Mesenchymal stem cell (in vitro differentiated cells and primary cell): Measurements from ENCODE around the gene STYXL2.
A peak's percentile ranks its signal among the peaks of the same experiment; 100 is the strongest.

ENCODE experiments used
- DNase-seq: peaks from one replicate; pipeline ENCODE4 v3.0.0-alpha.2; 2013
- H2AFZ ChIP-seq: one replicate; pipeline ENCODE4 v1.6.1; 2013; ENCODE audit warnings: low read depth, mild to moderate bottlenecking, control low read depth, inconsistent platforms, low read length, moderate library complexity
- H2AK5ac ChIP-seq: 2 replicates; pipeline ENCODE4 v1.6.1; 2013; ENCODE audit warnings: low read length, moderate library complexity, mild to moderate bottlenecking, inconsistent platforms; ENCODE audit not compliant: severe bottlenecking
- H2BK120ac ChIP-seq: one replicate; pipeline ENCODE4 v1.6.1; 2013; ENCODE audit warnings: low read depth, mild to moderate bottlenecking, inconsistent platforms, low read length, moderate library complexity
- H2BK12ac ChIP-seq, 2 experiments: one replicate each; pipeline ENCODE4 v1.6.1; 2013; ENCODE audit warnings: inconsistent platforms in 2 of 2, low read length in 2 of 2, mild to moderate bottlenecking in 2 of 2, moderate library complexity in 2 of 2, control low read depth in 1 of 2
- H2BK15ac ChIP-seq: one replicate; pipeline ENCODE4 v1.6.1; 2013; ENCODE audit warnings: mild to moderate bottlenecking, low read depth, inconsistent platforms; ENCODE audit not compliant: poor library complexity, severe bottlenecking
- H2BK5ac ChIP-seq: 2 replicates; pipeline ENCODE4 v1.6.1; 2013; ENCODE audit warnings: low read depth, mild to moderate bottlenecking, low read length, control low read depth, inconsistent platforms; ENCODE audit not compliant: poor library complexity, severe bottlenecking
- H3K14ac ChIP-seq, 2 experiments: one replicate each; pipeline ENCODE4 v1.6.1; 2013; ENCODE audit warnings: inconsistent platforms in 2 of 2, low read length in 2 of 2, control low read depth in 1 of 2, mild to moderate bottlenecking in 1 of 2, moderate library complexity in 1 of 2
- H3K18ac ChIP-seq, 2 experiments: one replicate each; pipeline ENCODE4 v1.6.1; 2013; ENCODE audit warnings: inconsistent platforms in 2 of 2, low read length in 2 of 2, control low read depth in 1 of 2, low read depth in 1 of 2, mild to moderate bottlenecking in 1 of 2
- H3K23ac ChIP-seq, 2 experiments: one replicate each; pipeline ENCODE4 v1.6.1; 2013; ENCODE audit warnings: inconsistent platforms in 2 of 2, low read length in 2 of 2, mild to moderate bottlenecking in 2 of 2, moderate library complexity in 2 of 2, control low read depth in 1 of 2
- H3K27ac ChIP-seq: 2 replicates; pipeline ENCODE4 v1.5.1; 2013; ENCODE audit warnings: mild to moderate bottlenecking, moderate library complexity, low read length, control low read depth, inconsistent platforms; ENCODE audit not compliant: poor library complexity, severe bottlenecking
- H3K27me3 ChIP-seq, 2 experiments: 2 replicates each; pipeline versions ENCODE4 v1.6.1 to v1.7.0; 2013; ENCODE audit warnings: low read length in 2 of 2, mild to moderate bottlenecking in 2 of 2, moderate library complexity in 2 of 2, control low read depth in 1 of 2, inconsistent platforms in 1 of 2; ENCODE audit not compliant: control insufficient read depth in 1 of 2, insufficient read depth in 1 of 2
- H3K36me3 ChIP-seq, 2 experiments: 2 replicates each; pipeline versions ENCODE4 v1.6.1 to v1.7.0; 2013; ENCODE audit warnings: low read length in 2 of 2, control low read depth in 1 of 2, inconsistent platforms in 1 of 2, low read depth in 1 of 2, mild to moderate bottlenecking in 1 of 2; ENCODE audit not compliant: insufficient read depth in 2 of 2, control insufficient read depth in 1 of 2
- H3K4ac ChIP-seq, 2 experiments: one replicate each; pipeline ENCODE4 v1.6.1; 2013; ENCODE audit warnings: inconsistent platforms in 2 of 2, low read length in 2 of 2, mild to moderate bottlenecking in 2 of 2, moderate library complexity in 2 of 2, control low read depth in 1 of 2, low read depth in 1 of 2
- H3K4me1 ChIP-seq: 2 replicates; pipeline ENCODE4 v1.6.1; 2013; ENCODE audit warnings: low read depth, low read length, control low read depth; ENCODE audit not compliant: control insufficient read depth, insufficient read depth
- H3K4me2 ChIP-seq: 2 replicates; pipeline ENCODE4 v1.6.1; 2013; ENCODE audit warnings: low read length, mild to moderate bottlenecking, inconsistent platforms; ENCODE audit not compliant: poor library complexity, severe bottlenecking
- H3K4me3 ChIP-seq, 2 experiments: 2 replicates each; pipeline versions ENCODE4 v1.5.1 to v1.7.0; 2013; ENCODE audit warnings: low read length in 2 of 2, mild to moderate bottlenecking in 2 of 2, control low read depth in 1 of 2, low read depth in 1 of 2; ENCODE audit not compliant: insufficient read depth in 1 of 2
- H3K79me1 ChIP-seq: replicated peaks from 2 replicates; pipeline ENCODE4 v1.6.1; 2013; ENCODE audit warnings: mild to moderate bottlenecking, control low read depth, low read length, inconsistent platforms; ENCODE audit not compliant: poor library complexity, severe bottlenecking
- H3K9ac ChIP-seq: 2 replicates; pipeline ENCODE4 v1.7.0; 2013; ENCODE audit warnings: mild to moderate bottlenecking, low read length, moderate library complexity
- H3K9me3 ChIP-seq: 2 replicates; pipeline ENCODE4 v1.7.0; 2013; ENCODE audit warnings: mild to moderate bottlenecking, low read length; ENCODE audit not compliant: control insufficient read depth
- H4K8ac ChIP-seq: one replicate; pipeline ENCODE4 v1.6.1; 2013; ENCODE audit warnings: inconsistent platforms, mild to moderate bottlenecking, low read length, moderate library complexity
- H4K91ac ChIP-seq: one replicate; pipeline ENCODE4 v1.6.1; 2013; ENCODE audit warnings: mild to moderate bottlenecking, low read length, inconsistent platforms
- WGBS: methylation state at CpG from one replicate; pipeline ENCODE4 v1.1.7; 2013; ENCODE audit warnings: mixed read lengths; 5-methylcytosine and 5-hydroxymethylcytosine counted together

STYXL2 gene

DNA sequence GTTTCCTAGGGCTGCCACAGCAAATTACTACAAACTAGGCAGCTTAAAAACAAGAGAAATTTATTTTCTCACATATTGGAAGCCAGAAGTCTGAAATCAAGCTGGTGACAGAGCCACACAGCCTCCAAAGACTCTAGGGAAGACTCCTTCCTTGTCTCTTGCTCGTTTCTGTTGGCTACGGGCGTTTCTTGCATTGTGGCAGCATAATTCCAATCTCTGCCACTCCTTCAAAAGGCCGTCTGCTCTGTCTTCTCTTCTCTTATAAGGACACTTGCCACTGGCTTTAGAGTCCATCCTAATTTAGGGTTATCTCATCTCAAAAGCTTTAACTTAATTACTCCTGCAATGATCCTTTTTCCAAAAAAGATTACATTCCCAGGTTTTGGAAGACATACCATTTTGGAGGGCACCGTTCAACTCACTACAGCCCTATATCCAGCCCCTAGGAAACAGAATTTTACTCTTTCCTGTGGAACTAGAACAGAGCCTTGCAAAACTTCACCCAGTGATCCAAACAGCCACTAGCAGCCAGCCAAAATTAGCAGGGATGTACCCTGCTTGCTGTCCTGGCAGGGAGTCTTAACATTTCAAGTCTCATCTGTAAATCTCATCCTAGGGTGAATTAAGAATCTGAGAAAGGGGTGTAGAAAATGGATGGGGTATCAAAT, 9.2 kb downstream of the STYXL2 start:
- no peak overlapping the region for H3K9ac ChIP-seq
- WGBS, result 86% methylated on average over 5 of the region's 5 CpGs
- no peak overlapping the region for H3K4ac ChIP-seq
- H2BK5ac ChIP-seq, result no peak overlapping the region
- H3K79me1 ChIP-seq, result no peaks in the 10 kb centered on the region
- H3K9me3 ChIP-seq, result no peaks in the 10 kb centered on the region
- H3K4me3 ChIP-seq, result no peak overlapping the region
- no peak overlapping the region for H2AK5ac ChIP-seq
- H4K8ac ChIP-seq, result no peak overlapping the region
- H3K4me2 ChIP-seq, result no peak overlapping the region
- no peak overlapping the region for H2BK15ac ChIP-seq
- no peak overlapping the region for H3K23ac ChIP-seq
- H3K14ac ChIP-seq, result no peak overlapping the region
- no peak overlapping the region for H3K27ac ChIP-seq
- no peak overlapping the region for H4K91ac ChIP-seq
- no peak overlapping the region for H2AFZ ChIP-seq
- DNase-seq, result no peak
- H3K36me3 ChIP-seq, result no peaks in the 10 kb centered on the region
- no peak overlapping the region for H2BK12ac ChIP-seq
- no peak overlapping the region for H2BK120ac ChIP-seq
- H3K18ac ChIP-seq, result no peak overlapping the region
- peaks cover 5% of the 10 kb centered on the region for H3K4me1 ChIP-seq
- peaks cover 0 to 34% of the 10 kb centered on the region in 2 experiments for H3K27me3 ChIP-seq

DNA sequence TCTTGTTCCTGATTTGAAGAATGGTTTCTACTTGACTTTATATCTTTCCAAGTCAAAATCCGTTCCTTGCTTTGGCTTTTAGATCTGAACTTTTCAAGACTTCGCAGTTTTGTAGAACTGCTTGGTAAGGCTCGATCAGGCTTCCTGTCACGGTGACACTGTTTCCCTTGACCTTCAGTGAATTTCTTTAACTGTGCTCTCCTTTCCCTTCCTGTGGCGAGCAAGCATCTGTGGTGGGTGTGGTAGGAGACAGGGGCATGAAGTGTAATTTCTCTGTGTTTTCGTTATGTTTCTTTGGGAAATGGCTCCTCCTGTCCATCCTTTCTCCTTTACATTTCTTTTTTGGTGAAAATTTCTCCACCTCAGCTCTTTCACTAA, 10.4 kb downstream of the STYXL2 start:
- H3K18ac ChIP-seq, result no peak overlapping the region
- no peak overlapping the region for H3K9ac ChIP-seq
- H3K4me3 ChIP-seq, result no peak overlapping the region
- no peak overlapping the region for H4K8ac ChIP-seq
- no peak overlapping the region for H2BK5ac ChIP-seq
- H3K4me1 ChIP-seq, result peaks cover 7% of the 10 kb centered on the region
- H3K36me3 ChIP-seq, result no peaks in the 10 kb centered on the region
- no peak overlapping the region for H3K23ac ChIP-seq
- peaks cover 0 to 36% of the 10 kb centered on the region in 2 experiments for H3K27me3 ChIP-seq
- no peak overlapping the region for H3K4me2 ChIP-seq
- no peak overlapping the region for H2BK12ac ChIP-seq
- no peak overlapping the region for H4K91ac ChIP-seq
- no peaks in the 10 kb centered on the region for H3K9me3 ChIP-seq
- no peak for DNase-seq
- H3K27ac ChIP-seq, result no peak overlapping the region
- H3K14ac ChIP-seq, result no peak overlapping the region
- no peak overlapping the region for H3K4ac ChIP-seq
- WGBS, result 81% methylated on average over 5 of the region's 6 CpGs
- no peak overlapping the region for H2AK5ac ChIP-seq
- H2AFZ ChIP-seq, result no peak overlapping the region
- no peak overlapping the region for H2BK120ac ChIP-seq
- no peak overlapping the region for H2BK15ac ChIP-seq
- no peaks in the 10 kb centered on the region for H3K79me1 ChIP-seq

DNA sequence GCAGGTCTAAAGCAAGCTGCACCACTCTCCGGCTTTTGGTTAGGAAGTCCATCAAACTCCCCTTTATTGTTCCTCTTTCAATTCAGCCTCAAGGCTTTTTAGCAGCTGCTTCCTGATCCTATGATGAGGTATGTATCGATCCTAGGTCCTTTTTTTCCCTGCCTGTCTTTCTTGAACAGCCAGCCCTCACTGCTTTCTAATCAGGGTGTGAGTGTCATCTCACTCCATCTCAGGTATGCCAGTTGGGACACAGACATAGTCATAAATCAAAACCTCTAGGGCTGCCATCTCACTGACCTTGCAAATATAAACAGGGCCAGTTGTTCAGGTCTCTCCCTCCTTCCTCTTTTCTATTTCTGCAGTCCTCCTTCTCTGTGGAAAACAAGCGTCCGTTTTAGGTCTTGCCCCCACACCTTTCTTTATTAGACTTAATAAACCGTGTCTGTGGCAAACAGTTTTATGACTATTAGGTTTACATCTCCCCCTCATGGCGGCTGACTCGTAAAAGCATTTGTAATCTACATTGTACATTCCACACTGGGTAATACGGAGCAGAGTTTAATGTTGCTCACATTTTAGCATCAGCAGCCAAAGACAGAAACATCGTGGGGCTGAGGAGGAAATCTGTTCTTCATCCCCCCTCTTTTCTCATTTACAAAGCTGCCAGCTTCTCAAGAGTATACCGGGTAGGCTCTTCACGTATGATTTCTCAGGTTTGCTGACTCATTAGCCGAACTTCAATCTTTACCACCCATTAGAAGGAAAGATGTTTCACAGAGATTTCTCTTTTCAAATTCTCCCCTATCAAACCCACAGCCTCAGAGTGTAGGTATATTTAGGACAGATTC, 11.6 kb downstream of the STYXL2 start:
- Histone ChIP-seq H3K79me1 (no peaks in the 10 kb centered on the region), H3K36me3 (no peaks in the 10 kb centered on the region), H3K9me3 (no peaks in the 10 kb centered on the region), H3K4me3 (no peak overlapping the region), H4K8ac (no peak overlapping the region), H2AK5ac (peak overlapping the region; percentile 79), H2BK5ac (no peak overlapping the region), H3K27ac (no peak overlapping the region), H2AFZ (no peak overlapping the region), H3K4me1 (peaks cover 7% of the 10 kb centered on the region), H3K4ac (no peak overlapping the region), H3K18ac (no peak overlapping the region), H4K91ac (no peak overlapping the region), H3K23ac (no peak overlapping the region), H2BK15ac (no peak overlapping the region), H3K9ac (no peak overlapping the region), H3K14ac (no peak overlapping the region), H3K27me3 (peaks cover 0 to 36% of the 10 kb centered on the region in 2 experiments), H2BK120ac (no peak overlapping the region), H3K4me2 (no peak overlapping the region), H2BK12ac (no peak overlapping the region)
- no peak for DNase-seq
- 55% methylated on average over 11 of the region's 12 CpGs for WGBS

DNA sequence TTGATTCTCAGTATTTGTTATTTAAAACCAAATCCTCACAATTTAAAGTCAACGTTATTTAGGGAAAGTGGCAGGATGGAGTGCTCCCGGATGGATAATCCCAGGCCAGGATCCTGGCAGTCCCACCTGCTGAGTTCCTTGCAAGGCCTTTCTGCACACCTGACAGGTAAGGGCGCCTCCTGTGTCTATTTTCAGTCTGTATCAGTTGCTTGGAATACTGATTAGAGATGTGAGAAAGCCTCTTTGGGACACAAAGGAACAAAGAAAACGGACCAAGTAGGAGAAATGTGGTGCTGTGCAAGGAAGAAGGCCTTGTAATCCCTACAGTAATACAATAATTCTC, 12.2 kb downstream of the STYXL2 start:
- H3K4me3 ChIP-seq, result no peak overlapping the region
- H3K4ac ChIP-seq, result no peak overlapping the region
- no peak overlapping the region for H3K9ac ChIP-seq
- H2BK15ac ChIP-seq, result no peak overlapping the region
- no peak overlapping the region for H4K8ac ChIP-seq
- no peak overlapping the region for H2BK5ac ChIP-seq
- H3K9me3 ChIP-seq, result no peaks in the 10 kb centered on the region
- H3K4me1 ChIP-seq, result peaks cover 7% of the 10 kb centered on the region
- H3K27me3 ChIP-seq, result peaks cover 0 to 36% of the 10 kb centered on the region in 2 experiments
- no peak overlapping the region for H4K91ac ChIP-seq
- no peak for DNase-seq
- no peak overlapping the region for H2BK12ac ChIP-seq
- H3K79me1 ChIP-seq, result no peaks in the 10 kb centered on the region
- H3K23ac ChIP-seq, result no peak overlapping the region
- H3K14ac ChIP-seq, result no peak overlapping the region
- H3K36me3 ChIP-seq, result no peaks in the 10 kb centered on the region
- H2BK120ac ChIP-seq, result no peak overlapping the region
- no peak overlapping the region for H2AK5ac ChIP-seq
- no peak overlapping the region for H3K27ac ChIP-seq
- no peak overlapping the region for H3K4me2 ChIP-seq
- H2AFZ ChIP-seq, result no peak overlapping the region
- 80% methylated on average over 3 of the region's 4 CpGs for WGBS
- no peak overlapping the region for H3K18ac ChIP-seq
